ENCODE results near the gene BTN3A1.

BTN3A1 gene

DNA sequence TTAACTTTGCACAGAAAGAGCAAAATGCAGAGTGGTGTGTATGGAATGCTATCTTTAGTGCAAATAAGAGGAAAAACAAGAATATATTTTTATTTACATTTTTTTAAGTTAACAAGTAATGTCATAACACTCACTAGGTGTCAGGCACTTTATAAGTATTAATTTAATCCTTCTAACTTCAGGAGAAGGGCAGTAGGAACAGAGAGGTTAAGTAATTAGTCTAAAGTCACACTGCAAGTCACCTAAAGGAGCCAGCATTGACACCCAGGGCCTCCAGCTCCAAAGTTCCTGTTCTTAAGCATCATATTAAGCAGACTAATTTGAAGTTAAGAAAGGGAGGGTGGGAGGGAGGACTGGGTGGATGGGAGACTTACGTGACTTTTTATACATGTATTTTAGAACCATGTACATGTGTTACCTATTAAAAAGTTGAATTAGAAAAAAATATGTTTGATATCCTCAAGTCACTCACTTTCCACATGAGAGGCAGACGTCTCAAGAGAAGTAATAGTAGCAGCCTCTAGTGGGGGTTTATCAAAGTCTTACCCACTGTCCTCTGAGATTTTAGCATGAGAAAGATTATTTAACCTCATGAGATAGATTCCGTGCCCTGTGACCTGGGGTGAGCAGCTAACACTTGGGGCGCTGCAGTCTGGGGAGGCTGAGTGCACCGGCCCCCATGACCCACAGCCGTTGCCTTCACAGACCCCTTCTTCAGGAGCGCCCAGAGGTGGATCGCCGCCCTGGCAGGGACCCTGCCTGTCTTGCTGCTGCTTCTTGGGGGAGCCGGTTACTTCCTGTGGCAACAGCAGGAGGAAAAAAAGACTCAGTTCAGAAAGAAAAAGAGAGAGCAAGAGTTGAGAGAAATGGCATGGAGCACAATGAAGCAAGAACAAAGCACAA lies 7.0 kb downstream of the BTN3A1 start:
- Histone ChIP-seq H3K27ac (no peak overlapping the region), H3K36me3 (peaks cover 91% of the 10 kb centered on the region), H3K27me3 (no peaks in the 10 kb centered on the region), H3K4me3 (ENCODE audit: low read depth in 1 of 2, low read length in 1 of 2) (no peak overlapping the region), H3K4me1 (ENCODE audit: control insufficient read depth in 1 of 2, insufficient read depth in 1 of 2, low read depth in 1 of 2, low read length in 1 of 2) (peaks cover 0 to 10% of the 10 kb centered on the region in 2 experiments), H3K9me3 (no peaks in the 10 kb centered on the region)
- TF ChIP-seq, protein P1, sequence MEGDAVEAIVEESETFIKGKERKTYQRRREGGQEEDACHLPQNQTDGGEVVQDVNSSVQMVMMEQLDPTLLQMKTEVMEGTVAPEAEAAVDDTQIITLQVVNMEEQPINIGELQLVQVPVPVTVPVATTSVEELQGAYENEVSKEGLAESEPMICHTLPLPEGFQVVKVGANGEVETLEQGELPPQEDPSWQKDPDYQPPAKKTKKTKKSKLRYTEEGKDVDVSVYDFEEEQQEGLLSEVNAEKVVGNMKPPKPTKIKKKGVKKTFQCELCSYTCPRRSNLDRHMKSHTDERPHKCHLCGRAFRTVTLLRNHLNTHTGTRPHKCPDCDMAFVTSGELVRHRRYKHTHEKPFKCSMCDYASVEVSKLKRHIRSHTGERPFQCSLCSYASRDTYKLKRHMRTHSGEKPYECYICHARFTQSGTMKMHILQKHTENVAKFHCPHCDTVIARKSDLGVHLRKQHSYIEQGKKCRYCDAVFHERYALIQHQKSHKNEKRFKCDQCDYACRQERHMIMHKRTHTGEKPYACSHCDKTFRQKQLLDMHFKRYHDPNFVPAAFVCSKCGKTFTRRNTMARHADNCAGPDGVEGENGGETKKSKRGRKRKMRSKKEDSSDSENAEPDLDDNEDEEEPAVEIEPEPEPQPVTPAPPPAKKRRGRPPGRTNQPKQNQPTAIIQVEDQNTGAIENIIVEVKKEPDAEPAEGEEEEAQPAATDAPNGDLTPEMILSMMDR (IDR thresholded peaks at IDR 0.05) = no peak

DNA sequence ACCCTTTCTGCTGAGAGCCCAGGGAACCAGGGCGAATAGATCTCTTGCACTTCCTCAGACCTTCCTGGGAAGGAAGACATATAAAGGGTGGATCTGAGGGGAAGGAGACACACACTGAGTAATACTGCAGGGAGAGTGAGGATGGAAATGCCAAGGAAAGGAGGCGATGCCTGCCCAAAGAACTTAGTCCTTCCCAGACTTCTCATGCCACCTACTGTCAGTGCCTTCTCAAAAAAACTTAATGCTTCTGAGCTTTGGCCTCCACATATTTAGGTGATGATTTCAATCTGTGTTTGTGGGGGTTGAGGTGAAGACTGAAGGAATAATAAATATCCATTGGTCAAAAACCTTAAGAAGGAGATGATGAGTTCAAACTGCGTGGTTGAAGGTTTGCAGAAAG lies 9.7 kb downstream of the BTN3A1 start:
- Histone ChIP-seq H3K9me3 (no peaks in the 10 kb centered on the region), H3K36me3 (peaks cover 82% of the 10 kb centered on the region), H3K4me3 (ENCODE audit: low read depth in 1 of 2, low read length in 1 of 2) (no peak overlapping the region), H3K27me3 (no peaks in the 10 kb centered on the region), H3K27ac (no peak overlapping the region), H3K4me1 (ENCODE audit: control insufficient read depth in 1 of 2, insufficient read depth in 1 of 2, low read depth in 1 of 2, low read length in 1 of 2) (no peaks in the 10 kb centered on the region)
- TF ChIP-seq, protein P1 (IDR thresholded peaks at IDR 0.05) = no peak

- no peaks in the 10 kb centered on the region for H3K27me3 ChIP-seq
- H3K36me3 ChIP-seq = peaks cover 77% of the 10 kb centered on the region
- no peak overlapping the region for H3K27ac ChIP-seq
- no peaks in the 10 kb centered on the region for H3K9me3 ChIP-seq
- no peak overlapping the region for H3K4me3 ChIP-seq (ENCODE audit: low read depth in 1 of 2, low read length in 1 of 2)
- no peaks in the 10 kb centered on the region for H3K4me1 ChIP-seq (ENCODE audit: control insufficient read depth in 1 of 2, insufficient read depth in 1 of 2, low read depth in 1 of 2, low read length in 1 of 2)
- TF ChIP-seq, protein P1 (IDR thresholded peaks at IDR 0.05) = no peak
Measured at GRCh38 chr6:26412228-26412627, 10.2 kb downstream of the BTN3A1 start.

DNA sequence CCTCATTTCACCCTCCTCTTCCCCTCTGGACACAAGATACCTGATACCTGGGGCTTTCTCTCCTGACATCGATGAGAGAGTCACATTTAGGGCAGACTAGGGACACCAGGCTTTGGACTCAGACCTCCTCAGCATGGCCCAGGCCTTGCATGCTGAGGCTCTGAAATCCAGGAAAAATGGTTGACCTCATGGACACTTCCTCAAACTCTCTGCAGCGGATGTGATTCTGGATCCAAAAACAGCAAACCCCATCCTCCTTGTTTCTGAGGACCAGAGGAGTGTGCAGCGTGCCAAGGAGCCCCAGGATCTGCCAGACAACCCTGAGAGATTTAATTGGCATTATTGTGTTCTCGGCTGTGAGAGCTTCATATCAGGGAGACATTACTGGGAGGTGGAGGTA lies 10.9 kb downstream of the BTN3A1 start:
- H3K36me3 ChIP-seq = peaks cover 70% of the 10 kb centered on the region
- TF ChIP-seq, protein P1 (IDR thresholded peaks at IDR 0.05) = no peak
- H3K4me3 ChIP-seq (ENCODE audit: low read depth in 1 of 2, low read length in 1 of 2) = no peak overlapping the region
- no peaks in the 10 kb centered on the region for H3K27me3 ChIP-seq
- H3K9me3 ChIP-seq = no peaks in the 10 kb centered on the region
- H3K27ac ChIP-seq = no peak overlapping the region
- no peaks in the 10 kb centered on the region for H3K4me1 ChIP-seq (ENCODE audit: control insufficient read depth in 1 of 2, insufficient read depth in 1 of 2, low read depth in 1 of 2, low read length in 1 of 2)

- peaks cover 57% of the 10 kb centered on the region for H3K36me3 ChIP-seq
- no peak overlapping the region for H3K4me3 ChIP-seq (ENCODE audit: low read depth in 1 of 2, low read length in 1 of 2)
- TF ChIP-seq, protein P1 (IDR thresholded peaks at IDR 0.05) = no peak
- no peaks in the 10 kb centered on the region for H3K4me1 ChIP-seq (ENCODE audit: control insufficient read depth in 1 of 2, insufficient read depth in 1 of 2, low read depth in 1 of 2, low read length in 1 of 2)
- H3K9me3 ChIP-seq = no peaks in the 10 kb centered on the region
- no peaks in the 10 kb centered on the region for H3K27me3 ChIP-seq
- no peak overlapping the region for H3K27ac ChIP-seq
Measured at GRCh38 chr6:26414281-26414680, 12.2 kb downstream of the BTN3A1 start.
